IPS-NIHi7 (cell line): Measurements from ENCODE around the gene ST7.

Experiments used
- DNase-seq: peaks from one replicate; pipeline ENCODE4 v3.0.0; 2012; ENCODE audit warnings: mixed read lengths; ENCODE audit errors: extremely low spot score

Gene ST7

GRCh38 chr7:117190746-117191435 lies 237.6 kb downstream of the ST7 start:
- DNase-seq = no peak

- DNase-seq = no peak
These were observed 238.8 kb downstream of the ST7 start for GRCh38 chr7:117192108-117192507.

DNA sequence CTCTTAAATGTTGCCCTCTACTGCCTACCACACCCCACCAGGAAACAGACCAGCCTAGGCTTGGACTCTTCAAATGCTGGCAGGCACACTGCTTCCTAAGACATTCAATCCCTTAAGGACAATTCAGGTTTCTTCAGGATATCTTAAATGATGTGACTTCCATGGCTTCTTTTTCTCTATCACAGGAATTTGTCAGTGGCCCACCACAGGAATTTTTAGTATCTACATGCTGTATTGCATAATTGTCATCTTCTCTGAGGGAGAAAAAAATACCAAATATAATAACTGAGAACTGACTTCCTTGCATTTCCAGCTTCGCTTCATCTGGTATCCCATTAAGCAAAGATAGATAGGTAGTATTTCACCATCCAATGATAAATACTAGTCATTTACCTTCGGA lies 240.3 kb downstream of the ST7 start:
- no peak for DNase-seq

- DNase-seq = no peak
These were observed 241.1 kb downstream of the ST7 start for GRCh38 chr7:117194445-117194844.

GRCh38 chr7:117195361-117196029 lies 242.2 kb downstream of the ST7 start:
- DNase-seq = no peak

DNA sequence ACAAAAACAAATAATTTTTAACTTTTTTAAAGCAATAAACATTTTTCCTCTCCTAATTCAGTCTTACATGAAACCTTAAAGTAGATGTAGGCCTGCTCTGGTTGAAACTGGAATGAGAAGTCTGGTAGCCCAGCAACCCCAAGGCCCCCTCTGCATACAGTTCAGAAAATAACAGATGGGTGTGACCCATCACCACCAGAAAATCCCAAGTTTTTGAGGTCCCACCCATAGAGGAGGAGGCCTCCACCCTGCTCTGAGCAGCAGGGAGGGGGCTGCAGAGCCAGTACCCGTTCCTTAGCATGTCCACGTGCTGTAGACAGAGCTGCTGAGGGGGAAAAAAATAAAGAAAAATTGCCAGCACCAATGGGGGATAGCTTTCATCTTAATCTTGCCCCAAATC lies 246.8 kb downstream of the ST7 start:
- DNase-seq = no peak

DNA sequence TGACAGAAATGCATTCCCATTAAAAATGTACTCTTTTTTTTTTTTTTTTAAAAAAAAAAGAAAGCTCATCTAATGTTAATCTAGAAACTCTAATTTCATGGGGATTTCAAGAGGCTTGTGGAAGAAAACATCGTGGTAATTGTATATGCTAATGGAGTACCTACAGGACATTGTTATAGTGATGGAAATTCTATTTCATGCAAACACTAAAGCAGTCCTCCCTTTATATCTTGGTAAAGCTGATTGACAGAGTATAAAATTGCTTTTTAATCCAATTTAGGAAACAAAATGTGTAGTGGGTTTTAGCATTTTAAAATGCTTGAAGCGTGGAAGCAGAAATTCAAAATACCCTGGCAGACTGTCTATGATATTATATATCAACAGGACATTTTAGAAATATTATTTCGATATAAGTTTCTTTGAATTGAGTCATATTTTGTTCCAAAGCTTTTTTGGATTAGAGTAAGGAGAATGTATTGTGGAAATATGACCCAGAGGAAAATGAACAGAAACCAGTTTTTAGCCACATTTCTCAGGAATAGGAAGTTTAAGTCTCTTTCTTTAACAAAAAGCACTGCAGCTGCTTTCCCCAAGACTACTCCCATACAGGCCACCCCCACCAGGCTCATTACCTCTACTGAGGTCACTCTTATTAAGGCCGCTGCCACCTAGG lies 247.6 kb downstream of the ST7 start:
- DNase-seq = no peak

- no peak for DNase-seq
These were observed 249.2 kb downstream of the ST7 start for GRCh38 chr7:117202511-117202910.

- no peak for DNase-seq
These were observed 249.9 kb downstream of the ST7 start for GRCh38 chr7:117203205-117203604.

GRCh38 chr7:117205873-117206272 lies 252.6 kb downstream of the ST7 start:
- no peak for DNase-seq

DNA sequence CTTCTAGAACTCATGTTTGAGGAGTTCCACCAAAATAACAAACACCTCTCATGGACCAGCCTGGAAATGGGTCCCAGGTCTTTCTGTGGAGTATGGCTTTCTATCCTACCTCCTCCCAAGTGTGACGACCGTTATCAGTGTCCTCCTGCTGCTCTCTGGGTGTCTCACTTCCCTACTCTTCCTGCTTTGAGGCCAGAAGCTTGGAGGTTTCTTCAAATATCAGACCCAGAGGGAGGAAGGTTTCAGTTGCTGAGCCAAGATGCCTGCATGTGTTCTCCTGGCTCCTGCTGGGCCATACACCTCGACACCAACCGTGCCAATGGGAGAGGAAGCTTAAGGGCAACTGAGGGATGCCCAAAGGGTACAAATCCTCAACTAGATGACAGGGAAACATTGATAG lies 255.0 kb downstream of the ST7 start:
- no peak for DNase-seq

DNA sequence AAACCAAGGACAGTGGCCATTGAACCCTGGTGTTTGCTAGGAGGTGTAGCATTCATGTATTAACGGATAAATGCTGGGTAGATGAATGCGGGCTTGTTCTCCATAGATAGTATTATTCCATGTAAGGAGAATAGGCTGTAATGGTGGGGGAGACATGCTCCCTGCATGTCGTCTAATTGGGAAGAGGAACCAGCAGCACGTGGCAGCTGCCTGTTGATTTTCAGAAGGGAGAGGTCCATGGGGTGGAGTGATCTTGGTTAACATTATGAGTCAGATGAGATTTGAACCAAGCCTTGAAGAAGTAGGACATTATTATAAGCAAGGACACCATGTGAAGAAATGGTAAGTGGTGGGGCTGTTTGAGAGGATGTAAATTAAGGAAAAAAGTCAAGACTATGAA lies 257.1 kb downstream of the ST7 start:
- no peak for DNase-seq

DNA sequence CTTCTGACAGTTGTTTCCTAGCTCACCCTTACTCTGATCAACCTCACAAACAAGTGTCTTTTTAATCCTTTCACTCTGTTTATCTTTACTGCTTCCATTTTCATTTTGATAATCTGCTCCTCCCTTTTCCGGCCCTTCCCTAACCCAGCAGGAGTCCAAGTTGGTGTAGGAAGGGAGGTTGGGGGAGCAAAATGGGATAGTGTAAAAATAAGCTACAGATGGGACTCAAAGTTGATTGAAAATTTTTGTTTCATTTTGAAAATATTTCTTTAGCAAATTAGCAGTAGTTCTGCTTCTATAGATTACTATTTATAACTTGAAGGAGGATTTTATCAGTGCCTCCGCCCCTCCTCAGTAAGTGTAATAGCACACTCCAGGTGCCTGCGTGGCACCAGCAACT lies 257.6 kb downstream of the ST7 start:
- no peak for DNase-seq

- DNase-seq = no peak
These were observed 258.3 kb downstream of the ST7 start for GRCh38 chr7:117211614-117212013.

DNA sequence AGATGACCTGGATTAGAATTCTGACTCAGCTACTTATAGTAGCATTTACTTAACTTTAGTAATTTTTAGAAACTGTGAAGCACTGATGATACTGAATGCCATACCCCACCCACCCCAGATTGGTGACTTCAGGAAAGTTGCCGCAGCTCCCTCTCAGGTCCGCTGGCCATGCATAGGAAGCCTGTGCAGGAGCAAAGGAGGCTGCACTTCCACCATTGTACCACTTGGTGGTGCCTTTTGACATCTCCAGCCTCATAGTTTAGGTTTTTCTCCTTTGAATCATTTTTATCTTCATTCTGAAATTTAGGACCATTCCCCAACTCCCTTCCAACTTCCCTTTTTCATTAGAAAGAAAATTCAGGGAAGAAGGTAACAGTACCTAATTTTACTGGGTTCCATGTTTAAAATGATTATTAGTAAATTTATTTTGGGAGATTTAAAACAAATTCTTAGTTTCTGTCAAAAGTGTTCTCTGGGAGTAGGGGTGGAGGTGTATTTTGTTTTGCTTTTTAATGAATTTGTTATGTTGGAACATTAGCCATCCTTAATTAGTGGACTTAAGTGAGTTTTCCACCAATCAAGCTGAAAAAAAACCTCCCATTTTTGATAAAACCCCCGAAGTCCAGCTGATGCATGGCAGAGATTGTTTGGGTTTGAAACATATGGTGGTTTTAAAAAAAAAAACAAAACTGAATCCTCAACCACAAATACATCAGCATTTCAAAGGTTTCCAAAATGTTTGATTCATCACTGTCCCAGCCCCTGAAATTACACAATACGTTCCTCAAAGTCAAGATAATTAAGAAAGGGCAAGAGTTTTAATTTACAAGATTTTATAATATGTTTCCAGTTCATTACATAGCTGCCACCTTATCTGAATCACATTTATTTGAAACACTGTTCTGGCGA lies 259.9 kb downstream of the ST7 start:
- peak; percentile 79 for DNase-seq

GRCh38 chr7:117216010-117216409 lies 262.7 kb downstream of the ST7 start:
- no peak for DNase-seq

- no peak for DNase-seq
These were observed 263.3 kb downstream of the ST7 start for GRCh38 chr7:117216436-117217069.

- no peak for DNase-seq
These were observed 264.1 kb downstream of the ST7 start for GRCh38 chr7:117217106-117218035.

DNA sequence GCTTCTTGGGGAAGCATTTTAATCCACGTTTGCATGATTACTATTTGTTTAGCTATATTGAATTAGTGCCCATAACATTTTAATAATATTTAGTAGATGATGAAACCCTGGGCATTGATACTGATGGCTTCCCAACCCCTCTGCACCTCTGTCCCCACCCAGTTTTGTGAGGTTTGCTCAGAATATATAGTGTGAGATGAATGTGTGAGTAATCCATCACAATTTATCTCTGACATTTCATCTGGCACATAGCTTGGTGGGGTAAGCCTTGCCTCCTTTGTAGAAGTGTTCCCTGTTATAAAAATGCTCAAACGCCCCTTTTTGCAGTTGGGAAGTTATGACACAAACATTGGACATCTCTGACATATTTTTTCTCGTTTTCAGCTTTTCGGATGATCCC lies 265.4 kb downstream of the ST7 start:
- no peak for DNase-seq

- DNase-seq = no peak
These were observed 266.2 kb downstream of the ST7 start for GRCh38 chr7:117219485-117219884.
